Smooth muscle cell (in vitro differentiated cells): ENCODE results near the gene NPFF. TPM values are rescaled to one million over a fixed set of nuclear protein-coding genes. Genes with fewer than 3 reads are reported as not detected.

Experiments used
- DNase-seq: peaks from one replicate; lab custom pipeline; 2025; ENCODE audit not compliant: unreplicated experiment; lab: John Stamatoyannopoulos, UW
- H2AFZ ChIP-seq: fragments of 200-600 bp; sonication (generic); 2 replicates; pipeline ENCODE4 v1.6.0; 2016; ENCODE audit warnings: antibody characterized with exemption, low read depth, mild to moderate bottlenecking
- H3F3A ChIP-seq: fragments of 200-600 bp; sonication (generic); 2 replicates; pipeline ENCODE4 v1.6.0; 2017; ENCODE audit warnings: antibody characterized with exemption, low read depth
- H3K27ac ChIP-seq: fragments of 200-600 bp; sonication (generic); 2 replicates; pipeline ENCODE4 v1.5.1; 2016; ENCODE audit warnings: low read depth, mild to moderate bottlenecking
- H3K27me3 ChIP-seq: fragments of 200-600 bp; sonication (generic); 2 replicates; pipeline ENCODE4 v1.6.1; 2016; ENCODE audit warnings: low read depth, mild to moderate bottlenecking
- H3K36me3 ChIP-seq: fragments of 200-600 bp; sonication (generic); 2 replicates; pipeline ENCODE4 v1.5.1; 2016; ENCODE audit warnings: low read depth
- H3K4me1 ChIP-seq: fragments of 200-600 bp; sonication (generic); 2 replicates; pipeline ENCODE4 v1.5.1; 2016; ENCODE audit warnings: low read depth
- H3K4me2 ChIP-seq: fragments of 200-600 bp; sonication (generic); 2 replicates; pipeline ENCODE4 v1.6.0; 2016; ENCODE audit warnings: mild to moderate bottlenecking
- H3K4me3 ChIP-seq: fragments of 200-600 bp; sonication (generic); 2 replicates; pipeline ENCODE4 v1.5.1; 2016; ENCODE audit warnings: mild to moderate bottlenecking
- H3K79me2 ChIP-seq: fragments of 200-600 bp; sonication (generic); 2 replicates; pipeline ENCODE4 v1.6.0; 2016; ENCODE audit warnings: low read depth, mild to moderate bottlenecking
- H3K9ac ChIP-seq: fragments of 200-600 bp; sonication (generic); 2 replicates; pipeline ENCODE4 v1.6.0; 2016; ENCODE audit warnings: low read depth
- H3K9me3 ChIP-seq: fragments of 200-600 bp; sonication (generic); replicated peaks from 2 replicates; pipeline ENCODE4 v1.5.1; 2016; ENCODE audit warnings: low read depth
- H4K20me1 ChIP-seq: fragments of 200-600 bp; sonication (generic); 2 replicates; pipeline ENCODE4 v1.6.0; 2016; ENCODE audit warnings: low read depth
- CTCF ChIP-seq: fragments of 200-600 bp; sonication (generic); IDR thresholded peaks from 2 replicates; pipeline ENCODE4 v1.5.1; 2017; ENCODE audit warnings: borderline replicate concordance, mild to moderate bottlenecking, antibody characterized with exemption; ENCODE audit not compliant: insufficient read depth, poor library complexity, severe bottlenecking
- WGBS: methylation state at CpG from one replicate; pipeline ENCODE4 v1.1.7; 2016; ENCODE audit warnings: low lambda C conversion rate; 5-methylcytosine and 5-hydroxymethylcytosine counted together
- polyA plus RNA-seq: library from polyadenylated mRNA; unstranded; fragments of >200 nt; fragmentation: Nextera tagmentation; extraction: Ambion mirVana; gene quantifications from 2 replicates; pipeline ENCODE4 v1.2.1, GENCODE V29; 2016
- total RNA-seq: library from RNA; depleted of rRNA; stranded (reverse); fragments of >200 nt; gene quantifications from 2 replicates; pipeline ENCODE4 v1.2.3, GENCODE V29; 2014

Gene NPFF
- total and polyA plus RNA-seq, 2 experiments from 2014 or later: 0.38 TPM; not detected in 1

GRCh38 chr12:53515291-53515680 is 8.0 kb upstream of the NPFF start:
- 90% methylated on average over 2 of the region's 2 CpGs for WGBS
- Histone ChIP-seq H3K9ac (no peak overlapping the region), H3K27me3 (no peaks in the 10 kb centered on the region), H2AFZ (no peak overlapping the region), H3F3A (peaks cover 3% of the 10 kb centered on the region), H3K36me3 (peaks cover 7% of the 10 kb centered on the region), H4K20me1 (no peaks in the 10 kb centered on the region), H3K4me3 (no peak overlapping the region), H3K4me1 (no peaks in the 10 kb centered on the region), H3K79me2 (no peaks in the 10 kb centered on the region), H3K4me2 (no peak overlapping the region), H3K9me3 (no peaks in the 10 kb centered on the region), H3K27ac (no peak overlapping the region)
- no peak for DNase-seq
- no peak for TF ChIP-seq CTCF

GRCh38 chr12:53514628-53515290 is 7.5 kb upstream of the NPFF start:
- H3K27me3 ChIP-seq: no peaks in the 10 kb centered on the region
- no peak for DNase-seq
- H3K27ac ChIP-seq: no peak overlapping the region
- H3F3A ChIP-seq: peaks cover 3% of the 10 kb centered on the region
- H3K9me3 ChIP-seq: no peaks in the 10 kb centered on the region
- H3K79me2 ChIP-seq: no peaks in the 10 kb centered on the region
- no peak overlapping the region for H3K9ac ChIP-seq
- peaks cover 7% of the 10 kb centered on the region for H3K36me3 ChIP-seq
- 94% methylated on average over 6 of the region's 6 CpGs for WGBS
- no peaks in the 10 kb centered on the region for H4K20me1 ChIP-seq
- no peak overlapping the region for H3K4me3 ChIP-seq
- no peaks in the 10 kb centered on the region for H3K4me1 ChIP-seq
- no peak overlapping the region for H2AFZ ChIP-seq
- no peak overlapping the region for H3K4me2 ChIP-seq
- TF ChIP-seq CTCF: no peak

GRCh38 chr12:53513712-53514410 is 6.6 kb upstream of the NPFF start:
- Histone ChIP-seq H3K27ac (no peak overlapping the region), H3K9ac (no peak overlapping the region), H3K4me2 (no peak overlapping the region), H3K79me2 (no peaks in the 10 kb centered on the region), H3K27me3 (no peaks in the 10 kb centered on the region), H2AFZ (no peak overlapping the region), H3K9me3 (no peaks in the 10 kb centered on the region), H3K4me1 (no peaks in the 10 kb centered on the region), H3K36me3 (peaks cover 7% of the 10 kb centered on the region), H3K4me3 (no peak overlapping the region), H3F3A (peaks cover 7% of the 10 kb centered on the region), H4K20me1 (no peaks in the 10 kb centered on the region)
- 93% methylated on average over 6 of the region's 6 CpGs for WGBS
- TF ChIP-seq CTCF: no peak
- no peak for DNase-seq
